ENCODE measurements around the gene RELN. TPM values are rescaled to one million over a fixed set of nuclear protein-coding genes. Genes with fewer than 3 reads are reported as not detected.

Gene RELN
- polyA plus RNA-seq, 1 donor (not counting 4 experiments of a cell fraction or from before 2014, with no cell fraction given) = not detected

GRCh38 chr7:103856929-103857328 is 132.5 kb downstream of the RELN start:
- Histone ChIP-seq H3K9me1 (ENCODE audit: control insufficient read depth, extremely low read depth, insufficient read depth, low read length) (no peaks in the 10 kb centered on the region), H3K4me3 (ENCODE audit: control insufficient read depth in 2 of 3, extremely low read depth in 1 of 3, insufficient read depth in 2 of 3, low read depth in 1 of 3, low read length in 3 of 3) (no peak overlapping the region), H4K20me1 (ENCODE audit: control insufficient read depth, extremely low read depth, insufficient read depth, low read length) (no peaks in the 10 kb centered on the region), H3K27ac (ENCODE audit: control insufficient read depth, insufficient read depth, low read length) (no peak overlapping the region), H3K4me2 (ENCODE audit: control insufficient read depth, extremely low read depth, insufficient read depth, low read depth, low read length) (no peak overlapping the region), H3K9me3 (ENCODE audit: control insufficient read depth, low read depth, low read length) (no peaks in the 10 kb centered on the region), H3K9ac (ENCODE audit: control insufficient read depth, extremely low read depth, insufficient read depth, low read length) (no peak overlapping the region), H3K4me1 (ENCODE audit: control insufficient read depth, extremely low read depth, insufficient read depth, low read length) (no peaks in the 10 kb centered on the region), H3K36me3 (ENCODE audit: control insufficient read depth in 2 of 2, extremely low read depth in 1 of 2, insufficient read depth in 2 of 2, low read length in 2 of 2) (no peaks in the 10 kb centered on the region), H3K79me2 (ENCODE audit: control insufficient read depth, insufficient read depth, low read length) (no peaks in the 10 kb centered on the region), H3K27me3 (ENCODE audit: control insufficient read depth, extremely low read depth, insufficient read depth, low read length) (no peaks in the 10 kb centered on the region), H2AFZ (ENCODE audit: control insufficient read depth, low read length) (no peak overlapping the region)
- dilution Hi-C loops (cut with MboI; ENCODE audit: extremely low pct_ligation_motif_present, low sequenced_read_pairs) = no loop called here
- TF ChIP-seq, protein P1, sequence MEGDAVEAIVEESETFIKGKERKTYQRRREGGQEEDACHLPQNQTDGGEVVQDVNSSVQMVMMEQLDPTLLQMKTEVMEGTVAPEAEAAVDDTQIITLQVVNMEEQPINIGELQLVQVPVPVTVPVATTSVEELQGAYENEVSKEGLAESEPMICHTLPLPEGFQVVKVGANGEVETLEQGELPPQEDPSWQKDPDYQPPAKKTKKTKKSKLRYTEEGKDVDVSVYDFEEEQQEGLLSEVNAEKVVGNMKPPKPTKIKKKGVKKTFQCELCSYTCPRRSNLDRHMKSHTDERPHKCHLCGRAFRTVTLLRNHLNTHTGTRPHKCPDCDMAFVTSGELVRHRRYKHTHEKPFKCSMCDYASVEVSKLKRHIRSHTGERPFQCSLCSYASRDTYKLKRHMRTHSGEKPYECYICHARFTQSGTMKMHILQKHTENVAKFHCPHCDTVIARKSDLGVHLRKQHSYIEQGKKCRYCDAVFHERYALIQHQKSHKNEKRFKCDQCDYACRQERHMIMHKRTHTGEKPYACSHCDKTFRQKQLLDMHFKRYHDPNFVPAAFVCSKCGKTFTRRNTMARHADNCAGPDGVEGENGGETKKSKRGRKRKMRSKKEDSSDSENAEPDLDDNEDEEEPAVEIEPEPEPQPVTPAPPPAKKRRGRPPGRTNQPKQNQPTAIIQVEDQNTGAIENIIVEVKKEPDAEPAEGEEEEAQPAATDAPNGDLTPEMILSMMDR (optimal IDR thresholded peaks at IDR 0.05 in 1 of 3, IDR thresholded peaks at IDR 0.05 in 1 of 3, conservative IDR thresholded peaks at IDR 0.05 in 1 of 3; ENCODE audit: extremely low read depth in 1 of 3, insufficient read depth in 2 of 3, low read length in 3 of 3) = no peak
- TF ChIP-seq EZH2 (IDR thresholded peaks at IDR 0.05; ENCODE audit: low read length) = no peak
- DNase-seq (ENCODE audit: low read depth, low spot score) (no peak), FAIRE-seq (no peak)

DNA sequence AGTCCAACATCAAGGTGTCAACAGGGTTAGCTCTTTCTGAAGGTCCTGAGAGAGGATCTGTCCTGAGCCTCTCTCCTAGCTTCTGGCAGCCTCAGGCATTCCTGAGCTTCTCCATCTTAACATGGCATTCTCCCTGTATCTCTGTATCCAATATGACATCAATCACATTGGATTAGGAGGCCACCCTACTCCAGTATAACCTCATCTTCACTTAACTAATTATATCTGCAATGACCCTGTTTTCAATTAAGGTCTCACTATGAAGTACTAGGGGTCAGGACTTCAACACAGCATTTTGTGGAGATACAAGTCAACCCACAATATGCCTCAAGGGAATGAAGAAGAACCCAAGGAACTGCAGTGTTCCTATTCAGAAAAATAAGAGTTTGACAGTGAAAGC is 133.8 kb downstream of the RELN start:
- Histone ChIP-seq H3K9me1 (ENCODE audit: control insufficient read depth, extremely low read depth, insufficient read depth, low read length) (no peaks in the 10 kb centered on the region), H3K27ac (ENCODE audit: control insufficient read depth, insufficient read depth, low read length) (no peak overlapping the region), H3K4me1 (ENCODE audit: control insufficient read depth, extremely low read depth, insufficient read depth, low read length) (no peaks in the 10 kb centered on the region), H3K79me2 (ENCODE audit: control insufficient read depth, insufficient read depth, low read length) (no peaks in the 10 kb centered on the region), H3K9ac (ENCODE audit: control insufficient read depth, extremely low read depth, insufficient read depth, low read length) (no peak overlapping the region), H3K9me3 (ENCODE audit: control insufficient read depth, low read depth, low read length) (no peaks in the 10 kb centered on the region), H3K4me3 (ENCODE audit: control insufficient read depth in 2 of 3, extremely low read depth in 1 of 3, insufficient read depth in 2 of 3, low read depth in 1 of 3, low read length in 3 of 3) (no peak overlapping the region), H2AFZ (ENCODE audit: control insufficient read depth, low read length) (no peak overlapping the region), H3K27me3 (ENCODE audit: control insufficient read depth, extremely low read depth, insufficient read depth, low read length) (no peaks in the 10 kb centered on the region), H3K4me2 (ENCODE audit: control insufficient read depth, extremely low read depth, insufficient read depth, low read depth, low read length) (no peak overlapping the region), H4K20me1 (ENCODE audit: control insufficient read depth, extremely low read depth, insufficient read depth, low read length) (no peaks in the 10 kb centered on the region), H3K36me3 (ENCODE audit: control insufficient read depth in 2 of 2, extremely low read depth in 1 of 2, insufficient read depth in 2 of 2, low read length in 2 of 2) (no peaks in the 10 kb centered on the region)
- FAIRE-seq = no peak
- dilution Hi-C loops (cut with MboI; ENCODE audit: extremely low pct_ligation_motif_present, low sequenced_read_pairs) = no loop called here
- no peak for DNase-seq (ENCODE audit: low read depth, low spot score)
- TF ChIP-seq, protein P1 (optimal IDR thresholded peaks at IDR 0.05 in 1 of 3, IDR thresholded peaks at IDR 0.05 in 1 of 3, conservative IDR thresholded peaks at IDR 0.05 in 1 of 3; ENCODE audit: extremely low read depth in 1 of 3, insufficient read depth in 2 of 3, low read length in 3 of 3) = no peak
- TF ChIP-seq EZH2 (IDR thresholded peaks at IDR 0.05; ENCODE audit: low read length) = no peak

All from keratinocyte (primary cell).